Posterior vena cava (tissue), 2 donors: ENCODE results near the gene EXOC4. TPM values are rescaled to one million over a fixed set of nuclear protein-coding genes. Genes with fewer than 3 reads are reported as not detected.

Experiments used
- DNase-seq: peaks from one replicate; pipeline ENCODE4 v3.0.0-alpha.2; 2020; ENCODE audit warnings: low spot score
- intact Hi-C, 2 donors: fragments of 100-400 bp; cut with DNase I; formaldehyde crosslinking; loops; one replicate each; pipeline versions ENCODE4 v1.14.1 to v1.14.2; 2022 to 2023
- total RNA-seq, 2 donors: library from RNA; stranded (reverse); fragmentation: NEBNext Ultra II Directional; extraction: Animal tissue kit (Norgen Biotek cat#: 25700); gene quantifications; one replicate each; pipeline ENCODE4 v1.2.1, GENCODE V29; 2021
- donor health status: DM: yes; HTN: yes; CAD: no.
- donor health status: DM: yes; HTN: yes; CAD: no.

Gene EXOC4
- total RNA-seq, 2 donors from 2014 or later: 66.0 to 70.6 TPM

GRCh38 chr7:133945497-133945896 is 692.6 kb downstream of the EXOC4 start:
- intact Hi-C loops: no loop called here
- no peak for DNase-seq

- intact Hi-C loops: no loop called here
- DNase-seq: no peak
These were observed 694.8 kb downstream of the EXOC4 start for GRCh38 chr7:133947458-133948254.

- no peak for DNase-seq
- intact Hi-C loops: no loop called here
These were observed 695.7 kb downstream of the EXOC4 start for GRCh38 chr7:133948588-133948987.

- no peak for DNase-seq
- intact Hi-C loops: no loop called here
These were observed 698.0 kb downstream of the EXOC4 start for GRCh38 chr7:133950855-133951254.

GRCh38 chr7:133955208-133955607 is 702.3 kb downstream of the EXOC4 start:
- DNase-seq: no peak
- intact Hi-C loops: no loop called here

GRCh38 chr7:133957845-133958244 is 705.0 kb downstream of the EXOC4 start:
- no peak for DNase-seq
- intact Hi-C loops: no loop called here

GRCh38 chr7:133958822-133959221 is 705.9 kb downstream of the EXOC4 start:
- no peak for DNase-seq
- intact Hi-C loops: no loop called here

- intact Hi-C loops: no loop called here
- DNase-seq: no peak
These were observed 706.6 kb downstream of the EXOC4 start for GRCh38 chr7:133959505-133959904.

- DNase-seq: no peak
- intact Hi-C loops: no loop called here
These were observed 708.8 kb downstream of the EXOC4 start for GRCh38 chr7:133961724-133962123.

- no peak for DNase-seq
- intact Hi-C loops: no loop called here
These were observed 709.8 kb downstream of the EXOC4 start for GRCh38 chr7:133962646-133963045.

- no peak for DNase-seq
- intact Hi-C loops: no loop called here
These were observed 710.8 kb downstream of the EXOC4 start for GRCh38 chr7:133963629-133964028.

- DNase-seq: no peak
- intact Hi-C loops: no loop called here
These were observed 718.7 kb downstream of the EXOC4 start for GRCh38 chr7:133971625-133972024.

GRCh38 chr7:133973710-133974109 is 720.8 kb downstream of the EXOC4 start:
- intact Hi-C loops: no loop called here
- DNase-seq: no peak

GRCh38 chr7:133975130-133975529 is 722.3 kb downstream of the EXOC4 start:
- intact Hi-C loops: no loop called here
- DNase-seq: no peak

- DNase-seq: no peak
- intact Hi-C loops: no loop called here
These were observed 723.3 kb downstream of the EXOC4 start for GRCh38 chr7:133976140-133976539.

GRCh38 chr7:133977409-133978274 is 724.8 kb downstream of the EXOC4 start:
- no peak for DNase-seq
- intact Hi-C loops: no loop called here

GRCh38 chr7:133978502-133979295 is 725.8 kb downstream of the EXOC4 start:
- intact Hi-C loops: no loop called here
- no peak for DNase-seq

- no peak for DNase-seq
- intact Hi-C loops: no loop called here
These were observed 727.9 kb downstream of the EXOC4 start for GRCh38 chr7:133980804-133981203.

- intact Hi-C loops: no loop called here
These were observed 731.0 kb downstream of the EXOC4 start for GRCh38 chr7:133983685-133984419.

More at GRCh38 chr7:133983685-133984419, 731.0 kb downstream of the EXOC4 start:
- no peak for DNase-seq
